Neural cell (in vitro differentiated cells): ENCODE measurements around the gene HOXC6. TPM values are rescaled to one million over a fixed set of nuclear protein-coding genes. Genes with fewer than 3 reads are reported as not detected.

Experiments used
- H2AFZ ChIP-seq: fragments of 200-600, 300-800 bp; sonication (generic), shearing (Covaris generic); 2 replicates; pipeline ENCODE4 v1.6.0; 2014; ENCODE audit warnings: low read depth, mild to moderate bottlenecking, antibody characterized with exemption, low read length, moderate library complexity
- H3F3A ChIP-seq: fragments of 200-600 bp; shearing (Covaris generic); 2 replicates; pipeline ENCODE4 v1.6.1; 2016; ENCODE audit warnings: mild to moderate bottlenecking, moderate library complexity, mixed read lengths, antibody characterized with exemption, low read length; ENCODE audit not compliant: insufficient read depth, poor library complexity, severe bottlenecking
- H3K27ac ChIP-seq: fragments of 200-600, 300-800 bp; sonication (generic), shearing (Covaris generic); 2 replicates; pipeline ENCODE4 v1.5.1; 2014; ENCODE audit warnings: mild to moderate bottlenecking, low read length, moderate library complexity
- H3K27me3 ChIP-seq: fragments of 300-800, 200-600 bp; sonication (generic), shearing (Covaris generic); 2 replicates; pipeline ENCODE4 v1.6.0; 2014; ENCODE audit warnings: mild to moderate bottlenecking, low read depth, low read length, moderate library complexity; ENCODE audit not compliant: insufficient read depth
- H3K36me3 ChIP-seq: fragments of 300-800, 200-600 bp; sonication (generic), shearing (Covaris generic); 2 replicates; pipeline ENCODE4 v1.5.1; 2014; ENCODE audit warnings: mild to moderate bottlenecking, antibody characterized with exemption, low read length, moderate library complexity; ENCODE audit not compliant: insufficient read depth
- H3K4me2 ChIP-seq: fragments of 300-800, 200-600 bp; sonication (generic), shearing (Covaris generic); 2 replicates; pipeline ENCODE4 v1.6.0; 2014; ENCODE audit warnings: mild to moderate bottlenecking, low read length
- H3K4me3 ChIP-seq: fragments of 300-800, 200-600 bp; sonication (generic), shearing (Covaris generic); 2 replicates; pipeline ENCODE4 v1.5.1; 2014; ENCODE audit warnings: mild to moderate bottlenecking, low read length, moderate library complexity
- H3K79me2 ChIP-seq: fragments of 200-600 bp; shearing (Covaris generic); replicated peaks from 2 replicates; pipeline ENCODE4 v1.6.0; 2014; ENCODE audit warnings: mild to moderate bottlenecking, low read length, moderate library complexity; ENCODE audit not compliant: insufficient read depth
- H3K9ac ChIP-seq: fragments of 300-800, 200-600 bp; sonication (generic), shearing (Covaris generic); 2 replicates; pipeline ENCODE4 v1.6.1; 2016; ENCODE audit warnings: mild to moderate bottlenecking, low read length, mixed read lengths
- H3K9me2 ChIP-seq: fragments of 200-600 bp; shearing (Covaris generic); 2 replicates; pipeline ENCODE4 v1.6.1; 2016; ENCODE audit warnings: mild to moderate bottlenecking, low read length, mixed read lengths; ENCODE audit not compliant: insufficient read depth
- H3K9me3 ChIP-seq: fragments of 200-600, 300-800 bp; sonication (generic), shearing (Covaris generic); 2 replicates; pipeline ENCODE4 v1.6.1; 2016; ENCODE audit warnings: mild to moderate bottlenecking, mixed run types, low read length, moderate library complexity, mixed read lengths
- H4K20me1 ChIP-seq: fragments of 200-600 bp; shearing (Covaris generic); 2 replicates; pipeline ENCODE4 v1.6.1; 2016; ENCODE audit warnings: mild to moderate bottlenecking, mixed run types; ENCODE audit not compliant: insufficient read depth
- CTCF ChIP-seq: fragments of 450-650 bp; IDR thresholded peaks from 2 replicates; pipeline ENCODE4 v1.5.1; 2014; ENCODE audit warnings: antibody characterized with exemption, mild to moderate bottlenecking, moderate library complexity; ENCODE audit not compliant: poor library complexity, severe bottlenecking
- EP300 ChIP-seq: fragments of 450-650 bp; conservative IDR thresholded peaks from 2 replicates; pipeline ENCODE4 v1.6.1; 2014; ENCODE audit warnings: antibody characterized with exemption, mild to moderate bottlenecking, moderate library complexity; ENCODE audit not compliant: poor library complexity, severe bottlenecking
- POLR2AphosphoS5 ChIP-seq: IDR thresholded peaks from 2 replicates; pipeline ENCODE4 v1.6.1; 2012
- RAD21 ChIP-seq: fragments of 450-650 bp; conservative IDR thresholded peaks from 2 replicates; pipeline ENCODE4 v1.6.1; 2014; ENCODE audit warnings: antibody characterized with exemption, mild to moderate bottlenecking, moderate library complexity
- REST ChIP-seq: IDR thresholded peaks from 2 replicates; pipeline ENCODE4 v1.6.1; 2012; ENCODE audit warnings: borderline replicate concordance
- SMC3 ChIP-seq: fragments of 450-650 bp; conservative IDR thresholded peaks from 2 replicates; pipeline ENCODE4 v1.6.1; 2014; ENCODE audit warnings: antibody characterized with exemption, mild to moderate bottlenecking, moderate library complexity; ENCODE audit not compliant: poor library complexity
- polyA plus RNA-seq: library from polyadenylated mRNA; depleted of rRNA; stranded (reverse); fragments of >200 nt; gene quantifications from 2 replicates; pipeline ENCODE4 v1.2.3, GENCODE V29; 2014

The HOXC6 gene
- polyA plus RNA-seq, 1 donor from 2014 or later, result not detected

GRCh38 chr12:54048406-54049093 is 20.3 kb downstream of the HOXC6 start:
- H3K9ac ChIP-seq, result no peak overlapping the region
- no peaks in the 10 kb centered on the region for H3K79me2 ChIP-seq
- no peak overlapping the region for H3K27ac ChIP-seq

GRCh38 chr12:54049108-54049507 is 20.9 kb downstream of the HOXC6 start:
- Histone ChIP-seq H3K27ac (no peak overlapping the region), H3K4me3 (no peak overlapping the region), H2AFZ (no peak overlapping the region), H3K9me3 (no peaks in the 10 kb centered on the region), H3K4me2 (no peak overlapping the region), H3K27me3 (peaks cover 100% of the 10 kb centered on the region), H3F3A (no peaks in the 10 kb centered on the region), H3K9ac (no peak overlapping the region), H3K36me3 (no peaks in the 10 kb centered on the region), H3K9me2 (no peaks in the 10 kb centered on the region), H3K79me2 (no peaks in the 10 kb centered on the region), H4K20me1 (no peaks in the 10 kb centered on the region)
- TF ChIP-seq POLR2AphosphoS5 (peak; percentile 17), CTCF (no peak)

More at GRCh38 chr12:54048406-54049093, 20.3 kb downstream of the HOXC6 start:
- Histone ChIP-seq H3K4me2 (no peak overlapping the region), H4K20me1 (no peaks in the 10 kb centered on the region), H3K4me3 (no peak overlapping the region), H3K9me3 (no peaks in the 10 kb centered on the region), H2AFZ (no peak overlapping the region), H3F3A (no peaks in the 10 kb centered on the region), H3K9me2 (no peaks in the 10 kb centered on the region), H3K36me3 (no peaks in the 10 kb centered on the region), H3K27me3 (peaks cover 100% of the 10 kb centered on the region)
- no peak for TF ChIP-seq EP300
- TF ChIP-seq POLR2AphosphoS5, result no peak
- TF ChIP-seq RAD21, result no peak
- TF ChIP-seq SMC3, result no peak
- TF ChIP-seq REST, result no peak
- TF ChIP-seq CTCF, result no peak
